ES-I3 (cell line): ENCODE measurements around the gene DPYSL3.

ENCODE experiments used
- H3K36me3 ChIP-seq: 2 replicates; pipeline ENCODE4 v1.6.1; 2013; ENCODE audit warnings: mild to moderate bottlenecking, low read length, control low read depth, moderate library complexity; ENCODE audit not compliant: insufficient read depth
- H3K4me1 ChIP-seq: 2 replicates; pipeline ENCODE4 v1.6.1; 2013; ENCODE audit warnings: mild to moderate bottlenecking, control low read depth, low read length; ENCODE audit not compliant: insufficient read depth
- H3K9ac ChIP-seq: 2 replicates; pipeline ENCODE4 v1.6.1; 2013; ENCODE audit warnings: low read depth, mild to moderate bottlenecking, low read length, moderate library complexity
- H3K9me3 ChIP-seq: 2 replicates; pipeline ENCODE4 v1.6.1; 2013; ENCODE audit warnings: mild to moderate bottlenecking, low read length, moderate library complexity; ENCODE audit not compliant: control insufficient read depth, insufficient read depth

DPYSL3 gene

GRCh38 chr5:147530530-147531389 is 20.9 kb upstream of the DPYSL3 start:
- no peaks in the 10 kb centered on the region for H3K4me1 ChIP-seq
- no peaks in the 10 kb centered on the region for H3K9me3 ChIP-seq
- no peak overlapping the region for H3K9ac ChIP-seq
- no peaks in the 10 kb centered on the region for H3K36me3 ChIP-seq

GRCh38 chr5:147523069-147523468 is 13.2 kb upstream of the DPYSL3 start:
- Histone ChIP-seq H3K9me3 (no peaks in the 10 kb centered on the region), H3K36me3 (no peaks in the 10 kb centered on the region), H3K4me1 (0 out of 2 replicates have a peak, but pooled peaks cover 2% of the 10 kb centered on the region), H3K9ac (no peak overlapping the region)

- H3K4me1 ChIP-seq, result 0 out of 2 replicates have a peak, but pooled peaks cover 2% of the 10 kb centered on the region
- H3K9me3 ChIP-seq, result no peaks in the 10 kb centered on the region
- no peaks in the 10 kb centered on the region for H3K36me3 ChIP-seq
- H3K9ac ChIP-seq, result no peak overlapping the region
Observed at GRCh38 chr5:147522435-147522834, 12.6 kb upstream of the DPYSL3 start.

GRCh38 chr5:147520450-147520849 is 10.6 kb upstream of the DPYSL3 start:
- Histone ChIP-seq H3K36me3 (no peaks in the 10 kb centered on the region), H3K4me1 (0 out of 2 replicates have a peak, but pooled peaks cover 2% of the 10 kb centered on the region), H3K9me3 (no peaks in the 10 kb centered on the region), H3K9ac (no peak overlapping the region)

- Histone ChIP-seq H3K9ac (no peak overlapping the region), H3K4me1 (0 out of 2 replicates have a peak, but pooled peaks cover 2% of the 10 kb centered on the region), H3K36me3 (no peaks in the 10 kb centered on the region), H3K9me3 (no peaks in the 10 kb centered on the region)
Observed at GRCh38 chr5:147519380-147519779, 9.5 kb upstream of the DPYSL3 start.

- Histone ChIP-seq H3K9ac (no peak overlapping the region), H3K36me3 (no peaks in the 10 kb centered on the region), H3K9me3 (no peaks in the 10 kb centered on the region), H3K4me1 (0 out of 2 replicates have a peak, but pooled peaks cover 2% of the 10 kb centered on the region)
Observed at GRCh38 chr5:147517383-147517782, 7.5 kb upstream of the DPYSL3 start.

GRCh38 chr5:147515269-147515668 is 5.4 kb upstream of the DPYSL3 start:
- no peaks in the 10 kb centered on the region for H3K36me3 ChIP-seq
- H3K9me3 ChIP-seq, result no peaks in the 10 kb centered on the region
- H3K9ac ChIP-seq, result no peak overlapping the region
- H3K4me1 ChIP-seq, result 0 out of 2 replicates have a peak, but pooled peaks cover 2% of the 10 kb centered on the region

GRCh38 chr5:147512659-147513379 is 3.0 kb upstream of the DPYSL3 start:
- Histone ChIP-seq H3K4me1 (0 out of 2 replicates have a peak, but pooled peaks cover 4% of the 10 kb centered on the region), H3K9me3 (no peaks in the 10 kb centered on the region), H3K36me3 (no peaks in the 10 kb centered on the region), H3K9ac (no peak overlapping the region)

- H3K4me1 ChIP-seq, result 0 out of 2 replicates have a peak, but pooled peaks cover 5% of the 10 kb centered on the region
- H3K9ac ChIP-seq, result no peak overlapping the region
- H3K36me3 ChIP-seq, result no peaks in the 10 kb centered on the region; the same call in 1 of the 2 replicates
- no peaks in the 10 kb centered on the region for H3K9me3 ChIP-seq
Observed at GRCh38 chr5:147510885-147511284, 1.0 kb upstream of the DPYSL3 start.

GRCh38 chr5:147509041-147509709 is 693 bp downstream of the DPYSL3 start:
- H3K9me3 ChIP-seq, result no peaks in the 10 kb centered on the region
- no peaks in the 10 kb centered on the region; the same call in 1 of the 2 replicates for H3K36me3 ChIP-seq
- H3K9ac ChIP-seq, result peak overlapping the region; percentile 77
- H3K4me1 ChIP-seq, result peaks cover 7% of the 10 kb centered on the region; the same call in 1 of the 2 replicates

GRCh38 chr5:147508711-147509040 is 1.2 kb downstream of the DPYSL3 start:
- no peaks in the 10 kb centered on the region; the same call in 1 of the 2 replicates for H3K36me3 ChIP-seq
- no peaks in the 10 kb centered on the region for H3K9me3 ChIP-seq
- peaks cover 10% of the 10 kb centered on the region; the same call in 1 of the 2 replicates for H3K4me1 ChIP-seq
- H3K9ac ChIP-seq, result peak overlapping the region; percentile 77

- Histone ChIP-seq H3K36me3 (no peaks in the 10 kb centered on the region; the same call in 1 of the 2 replicates), H3K9me3 (no peaks in the 10 kb centered on the region), H3K9ac (peak overlapping the region; percentile 77; the same call in 1 of the 2 replicates), H3K4me1 (peaks cover 10% of the 10 kb centered on the region; the same call in 1 of the 2 replicates)
Observed at GRCh38 chr5:147507480-147508126, 2.3 kb downstream of the DPYSL3 start.

- Histone ChIP-seq H3K9me3 (no peaks in the 10 kb centered on the region), H3K36me3 (no peaks in the 10 kb centered on the region; the same call in 1 of the 2 replicates), H3K9ac (no peak overlapping the region), H3K4me1 (peaks cover 10% of the 10 kb centered on the region; the same call in 1 of the 2 replicates)
Observed at GRCh38 chr5:147504535-147504934, 5.3 kb downstream of the DPYSL3 start.

- peaks cover 10% of the 10 kb centered on the region; the same call in 1 of the 2 replicates for H3K4me1 ChIP-seq
- H3K36me3 ChIP-seq, result no peaks in the 10 kb centered on the region; the same call in 1 of the 2 replicates
- H3K9me3 ChIP-seq, result no peaks in the 10 kb centered on the region
- no peak overlapping the region for H3K9ac ChIP-seq
Observed at GRCh38 chr5:147504011-147504410, 5.9 kb downstream of the DPYSL3 start.
